GM21825 (cell line): ENCODE results near the gene YWHAE.
"Not testable (repeated sequence)": the region's sequence is repeated elsewhere in the genome, so short reads cannot be mapped to it uniquely, and the experiment has no call there.

Experiments
- ATAC-seq: cut with Tn5 transposase; IDR thresholded peaks from one replicate; pipeline ENCODE4 v1.9.1; 2021; ENCODE audit warnings: mild to moderate bottlenecking, moderate library complexity; ENCODE audit not compliant: unreplicated experiment

The YWHAE gene

GRCh38 chr17:1399679-1400512 lies at the start of gene YWHAE:
TSS of gene YWHAE (minus strand) at chr17:1400222. CDS start at chr17:1400110, 112 bp downstream.
- peak; percentile 85 for ATAC-seq

DNA sequence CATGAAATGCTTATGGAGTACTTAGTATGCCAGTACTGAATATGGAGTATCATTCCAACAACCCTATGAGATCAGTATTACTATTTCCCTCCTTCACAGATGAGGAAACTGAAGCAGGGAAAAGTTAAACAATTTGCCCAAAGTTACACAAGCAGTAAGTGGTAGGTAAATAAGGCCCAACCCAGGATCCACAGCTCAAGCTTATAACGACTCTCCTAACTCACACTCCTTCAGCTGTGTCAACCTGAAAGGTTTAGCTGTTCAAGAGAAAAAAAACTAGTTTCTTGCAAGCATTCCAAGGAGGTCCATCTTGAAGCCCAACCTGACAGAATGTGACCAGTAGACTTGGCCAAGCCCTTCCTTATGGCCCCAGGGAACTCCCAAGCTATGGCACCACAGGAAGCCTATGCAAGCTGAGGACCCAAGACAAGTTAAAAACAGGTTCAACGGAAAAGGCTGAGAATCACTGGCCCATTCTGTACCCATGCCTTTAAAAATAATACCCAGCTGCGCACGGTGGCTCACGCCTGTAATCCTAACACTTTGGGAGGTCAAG lies 49.5 kb upstream of the YWHAE start:
- ATAC-seq = no peak

DNA sequence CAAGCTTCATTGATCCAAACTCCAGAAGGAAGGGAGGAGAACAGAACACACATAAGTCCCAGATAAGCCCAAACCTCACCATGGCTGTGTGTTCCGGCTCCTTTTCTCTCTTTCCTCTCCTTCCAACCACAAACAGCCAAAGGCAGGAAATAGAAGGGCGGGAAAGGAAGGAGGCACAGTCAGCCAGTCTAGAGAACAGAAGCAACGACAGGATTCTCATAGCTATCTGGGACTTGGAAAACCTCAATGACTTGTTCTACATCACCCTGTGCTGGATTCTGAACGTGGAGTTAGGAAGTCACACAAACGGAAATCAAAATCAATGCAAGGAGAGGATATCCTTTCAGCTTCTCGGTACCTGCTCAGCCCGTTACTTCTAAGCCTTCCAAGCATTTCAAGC lies 47.0 kb upstream of the YWHAE start:
- no peak for ATAC-seq

DNA sequence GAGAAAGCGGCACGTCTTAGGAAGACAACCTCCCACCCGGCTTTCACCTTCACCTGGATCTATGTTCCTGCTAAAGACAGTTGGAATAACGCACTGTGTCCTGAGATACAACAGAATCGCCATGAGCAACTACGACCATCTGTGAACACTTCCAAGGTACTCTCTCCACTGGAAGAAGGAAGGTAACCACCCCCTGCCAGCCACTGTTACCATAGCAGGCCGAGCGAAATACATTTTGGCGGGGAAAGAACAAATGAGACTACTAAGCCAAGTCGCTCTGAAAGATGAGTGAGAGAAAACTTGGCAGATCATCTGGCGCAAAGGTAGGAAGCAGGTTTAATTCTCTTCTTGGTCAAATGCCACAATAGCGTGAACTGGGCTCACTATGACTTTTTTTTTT lies 46.2 kb upstream of the YWHAE start:
- no peak for ATAC-seq

DNA sequence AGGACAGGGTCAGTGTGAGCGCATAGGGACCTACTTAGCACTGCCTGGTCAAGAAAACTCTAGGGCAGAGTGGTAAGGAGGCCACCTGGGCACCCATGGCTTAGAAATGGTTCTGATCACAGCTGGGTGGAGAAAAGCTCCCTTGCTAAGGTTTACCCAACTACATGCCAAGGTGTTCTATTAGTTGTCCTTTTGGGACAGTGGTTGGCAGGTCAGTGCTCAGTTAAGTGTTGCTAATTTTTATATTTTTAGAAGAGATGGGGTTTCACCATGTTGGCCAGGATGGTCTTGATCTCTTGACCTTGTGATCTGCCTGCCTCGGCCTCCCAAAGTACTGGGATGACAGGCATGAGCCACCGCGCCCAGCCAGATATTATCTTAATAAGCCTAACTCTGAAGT lies 45.7 kb upstream of the YWHAE start:
- ATAC-seq = not testable (repeated sequence)

DNA sequence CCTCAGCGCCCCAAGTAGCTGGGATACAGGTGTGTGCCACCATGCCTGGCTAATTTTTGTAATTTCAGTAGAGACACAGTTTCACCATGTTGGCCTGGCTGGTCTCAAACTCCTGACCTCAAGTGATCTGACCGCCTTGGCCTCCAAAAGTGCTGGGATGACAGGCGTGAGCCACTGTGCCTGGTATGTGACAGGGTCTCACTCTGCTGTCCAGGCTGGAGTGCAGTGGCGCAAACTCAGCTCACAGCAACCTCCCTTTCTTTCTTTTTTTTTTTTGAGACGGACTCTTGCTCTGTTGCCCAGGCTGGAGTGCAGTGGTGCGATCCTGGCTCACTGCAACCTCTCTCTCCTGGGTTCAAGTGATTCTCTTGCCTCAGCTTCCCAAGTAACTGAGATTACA lies 42.7 kb upstream of the YWHAE start:
- not testable (repeated sequence) for ATAC-seq

DNA sequence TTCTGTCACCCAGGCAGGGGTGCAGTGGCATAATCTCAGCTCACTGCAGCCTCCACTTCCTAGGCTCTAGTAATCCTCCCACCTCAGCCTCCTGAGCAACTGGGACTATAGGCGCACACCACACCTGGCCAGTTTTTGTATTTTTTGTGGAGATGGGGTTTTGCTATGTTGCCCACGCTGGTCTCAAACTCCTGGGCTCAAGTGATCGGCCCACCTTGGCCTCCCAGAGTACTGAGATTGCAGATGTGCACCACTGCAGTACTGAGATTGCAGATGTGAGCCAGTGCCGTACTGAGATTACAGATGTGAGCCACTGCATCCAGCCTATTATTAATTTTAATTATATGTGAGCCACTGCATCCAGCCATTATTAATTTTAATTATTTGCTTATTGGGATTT lies 42.2 kb upstream of the YWHAE start:
- no peak for ATAC-seq

- no peak for ATAC-seq
Measured at GRCh38 chr17:1440921-1441320, 40.9 kb upstream of the YWHAE start.

GRCh38 chr17:1438593-1439083 lies 38.6 kb upstream of the YWHAE start:
- no peak for ATAC-seq

DNA sequence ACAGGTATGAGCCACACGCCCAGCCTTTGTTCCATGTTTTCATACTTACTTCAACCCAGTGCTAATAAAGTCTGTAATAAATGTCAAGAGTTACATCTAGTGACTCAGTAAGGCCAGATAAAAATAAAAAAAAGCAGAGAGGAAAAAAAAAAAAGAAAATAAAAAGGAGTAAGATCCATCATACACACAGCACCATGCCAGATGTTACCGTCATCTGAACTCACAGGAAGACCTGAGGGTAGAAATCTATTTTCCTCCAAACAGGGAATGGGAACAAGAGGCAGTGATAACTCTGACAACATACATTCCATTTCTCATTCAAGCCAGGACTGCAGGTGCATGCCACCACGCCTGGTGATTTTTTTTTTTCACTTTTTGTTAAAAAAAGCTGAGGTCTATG lies 35.3 kb upstream of the YWHAE start:
- no peak for ATAC-seq

GRCh38 chr17:1434150-1434549 lies 34.1 kb upstream of the YWHAE start:
- ATAC-seq = no peak

GRCh38 chr17:1431631-1432104 lies 31.6 kb upstream of the YWHAE start:
- ATAC-seq = no peak

DNA sequence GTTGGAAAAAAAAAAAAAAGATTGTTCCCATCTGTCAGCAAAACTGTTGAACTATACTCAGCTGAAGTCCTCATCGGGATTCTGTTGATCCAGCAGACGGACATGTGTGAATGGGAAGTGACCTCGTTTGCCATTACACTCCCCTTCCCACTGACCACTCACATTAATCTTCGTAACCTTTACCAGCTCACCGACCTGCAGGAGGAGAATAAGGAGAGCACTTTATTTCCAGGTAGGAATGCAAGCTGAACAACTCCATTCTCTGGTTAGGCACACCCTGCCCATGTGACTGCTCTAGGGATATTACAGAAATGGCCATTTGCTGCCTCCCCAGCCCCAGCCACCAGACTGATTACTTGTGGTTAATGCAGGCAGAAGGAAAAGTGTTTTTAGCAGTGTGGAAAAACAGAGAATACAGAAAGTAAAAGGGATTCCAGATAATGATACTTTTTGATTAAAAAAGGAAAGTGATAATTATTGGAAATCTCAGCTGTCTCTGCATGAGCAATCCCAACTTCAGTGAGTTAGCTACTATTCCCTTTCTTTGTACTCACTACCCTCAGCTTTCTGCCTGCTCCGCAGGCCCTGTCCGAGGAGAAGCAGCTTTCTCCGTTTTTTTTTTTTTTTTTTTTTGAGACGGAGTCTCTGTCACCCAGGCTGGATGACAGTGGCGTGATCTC lies 23.6 kb upstream of the YWHAE start:
- no peak for ATAC-seq

- no peak for ATAC-seq
Measured at GRCh38 chr17:1422885-1423284, 22.9 kb upstream of the YWHAE start.

DNA sequence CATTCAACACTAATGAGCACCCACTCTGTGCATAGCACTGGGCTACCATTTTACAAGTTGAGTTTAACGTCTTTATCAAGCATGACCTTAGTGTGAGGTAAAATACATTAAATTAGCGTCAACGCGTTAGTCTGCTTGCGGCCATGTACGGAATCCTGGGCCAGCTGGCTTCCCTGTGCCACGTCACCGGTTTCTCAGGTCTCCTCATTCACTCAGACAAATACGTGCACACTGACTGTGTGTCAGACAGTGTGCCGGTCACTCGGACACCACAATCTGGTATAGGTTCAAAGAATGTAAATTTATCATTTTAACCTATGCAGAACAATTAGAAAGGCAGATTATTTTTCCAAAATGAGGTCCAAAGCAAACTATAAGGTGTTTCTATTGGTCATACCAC lies 21.4 kb upstream of the YWHAE start:
- ATAC-seq = no peak

- no peak for ATAC-seq
Measured at GRCh38 chr17:1420981-1421380, 21.0 kb upstream of the YWHAE start.

DNA sequence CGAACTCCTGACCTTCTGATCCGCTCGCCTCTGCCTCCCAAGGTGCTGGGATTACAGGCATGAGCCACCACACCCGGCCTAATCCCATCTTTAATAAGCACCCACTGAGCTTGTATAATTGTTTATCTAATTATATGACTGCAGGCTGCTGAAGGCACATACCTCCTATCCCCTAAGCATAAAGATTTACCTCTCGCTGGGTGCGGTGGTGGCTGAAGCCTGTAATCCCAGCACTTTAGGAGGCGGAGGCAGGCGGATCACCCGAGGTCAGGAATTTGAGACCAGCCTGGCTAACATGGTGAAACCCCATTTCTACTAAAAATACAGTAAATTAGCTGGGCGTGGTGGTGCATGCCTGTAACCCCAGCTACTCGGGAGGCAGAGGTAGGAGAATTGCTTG lies 20.1 kb upstream of the YWHAE start:
- ATAC-seq = no peak

DNA sequence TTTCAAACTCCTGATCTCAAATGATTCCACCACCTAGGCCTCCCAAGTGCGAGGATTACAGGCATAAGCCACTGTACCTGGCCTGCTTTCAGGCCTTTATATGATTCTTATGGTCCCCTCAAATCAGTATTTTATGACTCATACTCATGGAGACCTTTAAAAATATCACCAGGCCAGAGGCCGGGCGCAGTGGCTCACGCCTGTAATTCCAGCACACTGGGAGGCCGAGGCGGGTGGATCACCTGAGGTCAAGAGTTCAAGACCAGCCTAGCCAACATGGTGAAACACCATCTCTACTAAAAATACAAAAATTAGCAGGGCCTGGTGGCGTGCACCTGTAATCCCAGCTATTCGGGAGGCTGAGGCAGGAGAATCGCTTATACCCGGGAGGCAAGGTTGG lies 18.5 kb upstream of the YWHAE start:
- not testable (repeated sequence) for ATAC-seq

GRCh38 chr17:1416414-1416813 lies 16.4 kb upstream of the YWHAE start:
- ATAC-seq = no peak

DNA sequence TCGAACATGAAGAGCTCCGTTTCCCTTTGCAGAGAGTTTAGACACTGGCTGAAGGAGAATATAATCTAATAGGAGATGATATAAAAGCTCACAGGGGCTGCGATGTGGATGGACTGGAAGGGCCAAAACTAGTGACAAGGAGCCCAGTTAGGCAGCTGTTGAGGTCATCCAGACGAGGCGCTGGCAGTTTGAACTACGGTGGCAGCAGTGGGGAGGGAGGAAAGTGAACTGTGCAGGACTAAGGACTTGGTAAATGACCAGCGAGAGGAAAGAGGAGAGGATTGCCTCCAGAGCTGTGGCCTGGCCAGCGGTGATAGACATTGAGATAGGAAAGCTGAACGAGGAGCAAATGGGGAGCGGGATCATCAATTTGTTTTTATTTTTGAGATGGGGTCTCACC lies 14.6 kb upstream of the YWHAE start:
- ATAC-seq = no peak

DNA sequence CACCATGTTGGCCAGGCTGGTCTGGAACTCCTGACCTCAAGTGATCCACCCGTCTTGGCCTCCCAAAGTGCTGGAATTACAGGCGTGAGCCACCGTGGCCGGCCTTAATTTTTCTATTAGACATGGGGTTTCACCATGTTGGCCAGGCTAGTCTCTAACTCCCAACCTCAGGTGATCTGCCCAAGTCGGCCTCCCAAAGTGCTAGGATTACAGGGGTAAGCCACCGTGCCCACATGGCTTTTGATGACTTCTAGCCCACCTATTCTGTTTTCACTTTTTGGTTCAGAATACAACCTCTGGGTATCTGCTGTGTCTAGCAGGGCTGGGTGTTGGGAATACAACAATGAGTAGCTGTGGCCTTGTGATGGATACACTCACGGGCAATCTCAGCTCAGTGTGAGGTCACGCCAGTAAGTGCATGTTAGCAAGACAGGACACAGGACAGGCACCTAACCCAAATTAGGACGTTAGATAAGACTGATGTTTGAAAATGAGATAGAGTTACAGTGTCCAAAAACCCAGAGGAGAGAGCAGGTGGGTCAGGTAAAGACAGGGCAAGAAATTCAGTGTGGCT lies 14.1 kb upstream of the YWHAE start:
- no peak for ATAC-seq
